Measurements from ENCODE around the gene NPAS3. TPM values are rescaled to one million over a fixed set of nuclear protein-coding genes. Genes with fewer than 3 reads are reported as not detected.

Gene NPAS3
- total and polyA plus RNA-seq, 10 donors = 0.13 to 9.5 (median 2.9) TPM

DNA sequence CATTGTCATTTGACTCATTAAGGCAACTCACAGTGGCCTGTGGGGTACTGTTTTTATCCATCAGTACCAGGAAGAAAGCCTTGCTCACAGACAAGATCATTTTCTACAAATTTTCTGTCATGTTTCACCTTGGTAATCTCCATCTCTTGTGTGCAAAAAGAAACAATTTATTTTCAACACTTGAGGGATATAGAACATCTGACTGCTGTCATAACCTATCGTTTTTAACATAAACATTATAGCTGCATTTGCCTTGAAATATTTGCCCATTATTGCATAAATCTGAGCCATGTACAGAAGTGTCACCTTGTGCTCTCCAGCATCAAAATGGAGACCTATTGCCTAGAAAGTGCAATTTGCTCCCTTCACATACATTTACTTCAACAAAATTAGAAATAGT is 300.8 kb downstream of the NPAS3 start:
- intact Hi-C loops (cut with DNase I; ENCODE audit: low total_unique reads) = no loop called here

DNA sequence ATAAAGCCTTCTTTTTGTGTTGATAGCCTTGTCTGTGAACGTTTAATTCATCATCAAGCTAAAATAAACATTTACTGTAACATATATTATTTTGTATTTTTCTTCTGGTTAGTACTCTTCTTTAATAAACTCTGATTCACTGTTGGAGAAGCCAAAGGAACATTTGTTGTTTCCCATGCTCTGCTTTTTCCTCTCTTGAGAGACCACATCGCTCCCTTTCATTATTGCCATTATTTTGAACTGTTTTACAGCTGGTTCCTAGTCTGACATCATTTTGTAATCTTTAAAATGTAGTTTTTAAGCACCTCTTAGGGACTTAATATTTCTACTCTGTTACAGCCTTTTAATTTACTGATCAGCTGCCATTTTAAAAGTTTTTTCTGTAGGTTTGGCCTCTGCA is 301.8 kb downstream of the NPAS3 start:
- Histone ChIP-seq H3K4me1 (no peaks in the 10 kb centered on the region), H3K27me3 (replicated peaks in 1 of 7) (no peaks in the 10 kb centered on the region), H3K9me3 (peaks cover 0 to 4% (median 0%) of the 10 kb centered on the region in 8 donors), H3K4me3 (no peak overlapping the region), H3K27ac (no peak overlapping the region), H3K36me3 (no peaks in the 10 kb centered on the region)
- DNase-seq = no peak
- intact Hi-C loops (cut with DNase I; ENCODE audit: low total_unique reads) = no loop called here
- no peak for TF ChIP-seq POLR2A (IDR thresholded peaks at IDR 0.05)
- no peak for TF ChIP-seq POLR2AphosphoS5 (IDR thresholded peaks at IDR 0.05)
- 62 to 83% (median 69%) methylated on average over 2 of the region's 2 CpGs for WGBS, 5 donors

More for the DNA sequence above, 300.8 kb downstream of the NPAS3 start:
- 72 to 89% (median 77%) methylated on average over 1 of the region's 1 CpG for WGBS, 5 donors
- Histone ChIP-seq H3K36me3 (no peaks in the 10 kb centered on the region), H3K9me3 (no peaks in the 10 kb centered on the region), H3K4me1 (no peaks in the 10 kb centered on the region), H3K4me3 (no peak overlapping the region), H3K27ac (no peak overlapping the region), H3K27me3 (replicated peaks in 1 of 7) (no peaks in the 10 kb centered on the region)
- DNase-seq = no peak
- TF ChIP-seq POLR2A (IDR thresholded peaks at IDR 0.05) = no peak
- no peak for TF ChIP-seq POLR2AphosphoS5 (IDR thresholded peaks at IDR 0.05)
- TF ChIP-seq, protein P1, sequence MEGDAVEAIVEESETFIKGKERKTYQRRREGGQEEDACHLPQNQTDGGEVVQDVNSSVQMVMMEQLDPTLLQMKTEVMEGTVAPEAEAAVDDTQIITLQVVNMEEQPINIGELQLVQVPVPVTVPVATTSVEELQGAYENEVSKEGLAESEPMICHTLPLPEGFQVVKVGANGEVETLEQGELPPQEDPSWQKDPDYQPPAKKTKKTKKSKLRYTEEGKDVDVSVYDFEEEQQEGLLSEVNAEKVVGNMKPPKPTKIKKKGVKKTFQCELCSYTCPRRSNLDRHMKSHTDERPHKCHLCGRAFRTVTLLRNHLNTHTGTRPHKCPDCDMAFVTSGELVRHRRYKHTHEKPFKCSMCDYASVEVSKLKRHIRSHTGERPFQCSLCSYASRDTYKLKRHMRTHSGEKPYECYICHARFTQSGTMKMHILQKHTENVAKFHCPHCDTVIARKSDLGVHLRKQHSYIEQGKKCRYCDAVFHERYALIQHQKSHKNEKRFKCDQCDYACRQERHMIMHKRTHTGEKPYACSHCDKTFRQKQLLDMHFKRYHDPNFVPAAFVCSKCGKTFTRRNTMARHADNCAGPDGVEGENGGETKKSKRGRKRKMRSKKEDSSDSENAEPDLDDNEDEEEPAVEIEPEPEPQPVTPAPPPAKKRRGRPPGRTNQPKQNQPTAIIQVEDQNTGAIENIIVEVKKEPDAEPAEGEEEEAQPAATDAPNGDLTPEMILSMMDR (IDR thresholded peaks at IDR 0.05 in 8 of 11, conservative IDR thresholded peaks at IDR 0.05 in 3 of 11) = no peak

DNA sequence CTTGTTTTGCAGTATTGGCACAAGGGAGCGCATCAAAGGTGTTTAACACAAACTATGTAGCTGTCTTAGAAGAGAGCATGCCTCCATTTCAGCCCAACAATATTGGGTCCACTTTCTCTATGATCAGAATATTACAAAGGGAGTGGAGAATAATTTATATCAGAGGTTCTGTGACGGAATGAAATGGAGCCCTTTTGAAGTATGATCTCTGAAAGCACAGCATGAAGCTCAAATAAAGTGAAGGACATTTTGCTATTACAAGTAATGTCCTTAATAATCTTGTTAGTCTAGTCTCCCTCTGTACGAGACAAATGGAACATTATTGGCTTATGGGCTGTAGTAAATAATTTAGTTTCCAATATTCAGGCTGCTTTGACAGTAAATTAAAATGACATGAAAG is 302.7 kb downstream of the NPAS3 start:
- intact Hi-C loops (cut with DNase I; ENCODE audit: low total_unique reads) = no loop called here
- WGBS, 5 donors = 85 to 94% (median 87%) methylated on average over 3 of the region's 3 CpGs
- no peaks in the 10 kb centered on the region for H3K27me3 ChIP-seq (replicated peaks in 1 of 7)
- no peak overlapping the region for H3K27ac ChIP-seq
- no peaks in the 10 kb centered on the region for H3K36me3 ChIP-seq
- DNase-seq = no peak
- H3K4me3 ChIP-seq = no peak overlapping the region
- H3K9me3 ChIP-seq = peaks cover 0 to 4% (median 0%) of the 10 kb centered on the region in 8 donors
- TF ChIP-seq POLR2AphosphoS5 (IDR thresholded peaks at IDR 0.05) (no peak), POLR2A (IDR thresholded peaks at IDR 0.05) (no peak)
- TF ChIP-seq, protein P1 (IDR thresholded peaks at IDR 0.05 in 8 of 11, conservative IDR thresholded peaks at IDR 0.05 in 3 of 11) = no peak
- no peaks in the 10 kb centered on the region for H3K4me1 ChIP-seq

DNA sequence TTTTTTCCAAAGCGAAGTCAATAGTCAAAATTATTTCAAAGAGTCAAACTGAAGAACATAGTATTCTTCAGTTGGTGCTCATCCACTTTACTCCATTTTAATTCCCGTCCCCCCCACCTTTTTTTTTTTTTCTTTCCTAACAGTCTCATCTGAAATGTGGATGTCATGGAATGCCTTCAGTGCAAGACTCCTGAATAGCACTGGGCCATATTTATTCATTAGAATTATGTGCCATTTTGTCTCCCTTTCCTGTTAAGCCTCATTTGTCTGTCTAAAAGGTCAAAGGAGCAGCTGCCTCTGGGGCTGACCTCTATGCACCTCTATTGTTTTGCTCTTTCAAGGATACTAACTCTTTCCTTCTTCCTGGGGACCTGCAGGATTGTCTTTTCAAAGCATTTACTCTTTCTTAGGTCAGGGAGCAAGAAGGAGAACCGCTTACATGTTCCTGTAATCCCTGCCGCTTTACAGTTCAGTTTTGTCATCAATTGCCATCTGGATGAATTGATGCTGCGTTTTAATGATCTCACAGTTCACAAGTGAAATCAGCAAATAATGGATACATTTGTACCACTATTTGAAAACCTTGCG is 310.6 kb downstream of the NPAS3 start:
- H3K27ac ChIP-seq = no peak overlapping the region
- TF ChIP-seq POLR2AphosphoS5 (IDR thresholded peaks at IDR 0.05) (no peak), POLR2A (IDR thresholded peaks at IDR 0.05) (no peak)
- TF ChIP-seq, protein P1 (IDR thresholded peaks at IDR 0.05 in 8 of 11, conservative IDR thresholded peaks at IDR 0.05 in 3 of 11) = no peak
- WGBS, 5 donors = 78 to 84% (median 80%) methylated on average over 6 of the region's 6 CpGs

More for the DNA sequence above, 310.6 kb downstream of the NPAS3 start:
- no peak for DNase-seq
- intact Hi-C loops (cut with DNase I; ENCODE audit: low total_unique reads) = no loop called here
- Histone ChIP-seq H3K4me1 (no peaks in the 10 kb centered on the region), H3K9me3 (peaks cover 0 to 4% (median 0%) of the 10 kb centered on the region in 8 donors), H3K4me3 (no peak overlapping the region), H3K36me3 (no peaks in the 10 kb centered on the region), H3K27me3 (replicated peaks in 1 of 7) (no peaks in the 10 kb centered on the region)
